ENCODE measurements around the gene MTMR1. TPM values are rescaled to one million over a fixed set of nuclear protein-coding genes. Genes with fewer than 3 reads are reported as not detected.

MTMR1 gene
- total RNA-seq, 4 donors from 2014 or later, result 27.9 to 40.1 (median 32.0) TPM

DNA sequence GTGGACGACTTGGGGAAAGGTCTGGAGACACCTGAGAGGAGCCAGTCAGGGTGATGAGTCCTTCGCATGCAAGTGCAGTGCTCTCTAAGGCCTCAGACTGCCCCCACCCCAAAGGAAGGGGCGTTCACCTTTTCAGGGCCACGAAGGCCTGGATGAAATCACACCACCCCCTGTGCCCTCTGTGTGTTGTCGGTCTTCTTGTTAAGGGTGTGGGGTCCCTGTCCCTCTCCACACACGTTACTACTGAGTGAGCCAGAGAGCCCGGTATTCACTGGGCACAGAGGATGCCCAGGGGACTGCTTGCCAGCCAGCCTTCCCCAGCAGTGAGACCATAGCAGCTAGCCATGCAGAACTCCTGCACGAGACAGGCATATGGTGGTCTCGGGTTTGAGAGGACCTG, 72.0 kb downstream of the MTMR1 start:
- peaks cover 0 to 33% (median 0%) of the 10 kb centered on the region in 3 donors for H3K36me3 ChIP-seq

DNA sequence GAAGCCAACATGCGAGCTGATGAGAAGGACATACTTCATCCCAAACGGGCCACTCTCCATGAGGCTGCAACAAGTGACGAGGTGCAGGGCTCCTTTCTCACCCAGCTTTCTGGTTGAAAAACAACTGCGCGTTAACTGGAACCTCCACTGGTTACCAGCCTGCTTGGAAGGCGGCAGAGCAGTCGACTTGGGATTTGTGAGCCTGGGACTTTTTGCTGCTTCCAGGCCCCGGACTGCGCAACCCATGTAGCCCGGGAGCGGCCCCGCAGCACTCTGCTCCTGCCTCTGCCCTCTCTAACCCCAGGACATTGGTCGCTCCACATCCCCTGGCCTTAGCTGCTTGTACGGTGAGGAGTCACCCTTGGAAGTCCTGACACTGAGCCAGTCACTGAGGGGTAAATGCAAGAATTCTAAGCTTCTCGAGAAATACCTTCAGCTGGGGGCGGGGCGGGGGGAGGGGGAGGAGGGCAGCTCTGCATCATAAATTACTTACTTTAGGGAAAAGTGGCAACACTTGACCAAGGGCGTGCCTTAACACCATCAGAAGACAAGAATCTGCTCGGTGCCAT, 72.7 kb downstream of the MTMR1 start:
- Histone ChIP-seq H3K36me3 (peaks cover 0 to 32% (median 0%) of the 10 kb centered on the region in 3 donors), H3K27me3 (no peaks in the 10 kb centered on the region), H3K9me3 (no peaks in the 10 kb centered on the region), H3K4me3 (no peak overlapping the region), H3K27ac (no peak overlapping the region), H3K4me1 (peaks cover 0 to 21% (median 0%) of the 10 kb centered on the region in 3 donors)
- WGBS, 2 donors, result 77% methylated on average over 7 of the region's 19 CpGs; no CpG with 5 or more reads in 1 of the 2 donors
- intact Hi-C loops (cut with DNase I), result no loop called here
- no peak for DNase-seq
- TF ChIP-seq, protein P1, sequence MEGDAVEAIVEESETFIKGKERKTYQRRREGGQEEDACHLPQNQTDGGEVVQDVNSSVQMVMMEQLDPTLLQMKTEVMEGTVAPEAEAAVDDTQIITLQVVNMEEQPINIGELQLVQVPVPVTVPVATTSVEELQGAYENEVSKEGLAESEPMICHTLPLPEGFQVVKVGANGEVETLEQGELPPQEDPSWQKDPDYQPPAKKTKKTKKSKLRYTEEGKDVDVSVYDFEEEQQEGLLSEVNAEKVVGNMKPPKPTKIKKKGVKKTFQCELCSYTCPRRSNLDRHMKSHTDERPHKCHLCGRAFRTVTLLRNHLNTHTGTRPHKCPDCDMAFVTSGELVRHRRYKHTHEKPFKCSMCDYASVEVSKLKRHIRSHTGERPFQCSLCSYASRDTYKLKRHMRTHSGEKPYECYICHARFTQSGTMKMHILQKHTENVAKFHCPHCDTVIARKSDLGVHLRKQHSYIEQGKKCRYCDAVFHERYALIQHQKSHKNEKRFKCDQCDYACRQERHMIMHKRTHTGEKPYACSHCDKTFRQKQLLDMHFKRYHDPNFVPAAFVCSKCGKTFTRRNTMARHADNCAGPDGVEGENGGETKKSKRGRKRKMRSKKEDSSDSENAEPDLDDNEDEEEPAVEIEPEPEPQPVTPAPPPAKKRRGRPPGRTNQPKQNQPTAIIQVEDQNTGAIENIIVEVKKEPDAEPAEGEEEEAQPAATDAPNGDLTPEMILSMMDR (IDR thresholded peaks at IDR 0.05), result no peak
- no peak for TF ChIP-seq POLR2A (IDR thresholded peaks at IDR 0.05)

More for the DNA sequence above, 72.0 kb downstream of the MTMR1 start:
- no peaks in the 10 kb centered on the region for H3K27me3 ChIP-seq
- 72 to 83% methylated on average over 2 of the region's 9 CpGs for WGBS, 2 donors
- intact Hi-C loops (cut with DNase I), result no loop called here
- no peak for DNase-seq
- no peaks in the 10 kb centered on the region for H3K9me3 ChIP-seq
- H3K4me1 ChIP-seq, result peaks cover 0 to 21% (median 0%) of the 10 kb centered on the region in 3 donors
- H3K4me3 ChIP-seq, result no peak overlapping the region
- H3K27ac ChIP-seq, result no peak overlapping the region
- TF ChIP-seq POLR2A (IDR thresholded peaks at IDR 0.05), result no peak
- TF ChIP-seq, protein P1 (IDR thresholded peaks at IDR 0.05), result no peak

DNA sequence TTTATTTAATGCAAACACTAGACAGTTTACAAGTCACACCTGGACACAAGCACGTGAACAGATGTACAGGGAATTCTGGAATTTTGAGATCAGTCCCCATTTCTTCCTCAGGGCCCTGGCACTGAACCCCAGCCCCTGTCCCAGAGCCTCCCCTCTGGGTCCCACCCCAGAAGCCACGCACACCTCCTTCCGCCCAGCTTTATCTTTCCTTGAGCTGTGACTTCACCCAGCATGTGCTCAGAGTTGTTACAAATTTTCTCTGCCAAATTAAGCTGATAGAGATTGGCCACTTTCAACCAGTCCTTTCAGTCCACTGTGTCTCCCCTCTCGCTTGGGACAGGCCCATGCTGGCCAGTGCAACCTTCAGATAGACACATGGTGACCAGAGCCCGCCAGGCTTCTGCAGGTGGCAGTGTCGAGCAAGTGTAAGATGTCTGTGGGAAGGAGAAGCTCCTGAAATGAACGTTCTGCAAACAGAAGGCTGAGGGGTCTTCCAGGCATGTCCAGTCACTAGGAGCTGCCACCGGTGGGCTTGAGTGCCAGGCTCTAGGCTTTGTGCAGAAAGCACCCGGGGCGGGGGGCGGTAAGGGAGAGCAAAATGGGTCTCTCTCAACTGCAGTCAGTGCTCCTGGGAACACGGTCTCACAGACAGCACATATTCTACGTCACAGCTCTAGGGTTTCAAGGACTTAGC, 73.3 kb downstream of the MTMR1 start:
- 87 to 94% methylated on average over 3 of the region's 13 CpGs for WGBS, 2 donors
- no peak for DNase-seq
- intact Hi-C loops (cut with DNase I), result no loop called here

DNA sequence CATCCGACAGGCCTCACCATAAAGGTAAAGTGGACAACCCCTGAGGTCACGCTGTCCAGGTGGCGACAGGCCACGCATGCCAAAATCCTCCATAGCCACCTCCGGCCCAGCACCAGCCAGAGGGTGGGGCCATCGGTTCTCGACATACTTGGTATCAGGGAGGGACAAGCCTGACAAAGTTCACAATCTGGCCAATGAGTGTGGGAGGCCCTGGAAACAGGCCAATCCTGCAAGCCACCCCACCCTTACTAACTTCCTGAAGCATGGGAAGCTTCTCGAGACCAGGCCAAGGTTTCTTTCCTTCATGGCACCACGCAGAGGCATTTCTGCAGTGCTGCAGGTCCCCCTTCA, 73.8 kb downstream of the MTMR1 start:
- Histone ChIP-seq H3K9me3 (no peaks in the 10 kb centered on the region), H3K4me1 (peaks cover 0 to 23% (median 0%) of the 10 kb centered on the region in 3 donors), H3K4me3 (no peak overlapping the region), H3K27ac (no peak overlapping the region), H3K36me3 (peaks cover 0 to 32% (median 0%) of the 10 kb centered on the region in 3 donors), H3K27me3 (no peaks in the 10 kb centered on the region)
- DNase-seq, result no peak
- intact Hi-C loops (cut with DNase I), result no loop called here
- no peak for TF ChIP-seq POLR2A (IDR thresholded peaks at IDR 0.05)
- TF ChIP-seq, protein P1 (IDR thresholded peaks at IDR 0.05), result no peak
- WGBS, 2 donors, result no CpG with 5 or more reads among the region's 9 CpGs

More for the DNA sequence above, 73.3 kb downstream of the MTMR1 start:
- Histone ChIP-seq H3K27me3 (no peaks in the 10 kb centered on the region), H3K36me3 (peaks cover 0 to 32% (median 0%) of the 10 kb centered on the region in 3 donors), H3K4me3 (no peak overlapping the region), H3K27ac (no peak overlapping the region), H3K4me1 (peaks cover 0 to 21% (median 0%) of the 10 kb centered on the region in 3 donors), H3K9me3 (no peaks in the 10 kb centered on the region)
- no peak for TF ChIP-seq POLR2A (IDR thresholded peaks at IDR 0.05)
- TF ChIP-seq, protein P1 (IDR thresholded peaks at IDR 0.05), result no peak

DNA sequence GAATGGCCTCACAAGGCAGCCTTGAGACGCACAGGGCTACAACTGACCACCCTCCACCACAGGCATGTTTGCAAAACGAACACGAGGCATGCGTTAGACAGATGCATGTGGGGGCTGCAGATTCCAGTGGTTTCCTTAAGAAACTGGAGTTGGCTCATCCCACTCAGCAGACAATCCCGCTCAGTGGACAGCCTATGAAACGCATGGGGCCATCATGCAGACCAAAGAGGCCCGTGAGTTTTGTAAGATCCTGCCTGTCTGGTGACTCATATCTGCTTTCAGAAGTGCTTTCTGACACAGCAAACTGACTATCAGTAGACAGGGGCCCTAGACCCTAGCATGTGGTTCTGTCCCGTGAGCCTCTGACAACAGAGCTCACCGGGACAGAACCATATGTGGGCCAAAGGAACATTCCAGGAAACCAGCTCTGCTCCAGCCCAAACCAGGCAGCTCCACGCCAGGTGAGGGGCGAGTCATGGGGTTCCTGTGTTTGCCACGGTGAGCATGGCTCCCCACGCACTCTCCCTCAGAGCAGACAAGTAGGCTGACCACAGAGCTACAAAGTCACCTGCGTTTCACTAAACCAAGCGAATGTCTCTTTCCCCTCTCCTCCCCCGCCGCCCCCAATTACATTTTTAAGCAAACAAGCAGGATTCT, 74.4 kb downstream of the MTMR1 start:
- WGBS, 2 donors, result 59 to 71% methylated on average over 11 to 16 of the region's 17 CpGs
- Histone ChIP-seq H3K27ac (no peak overlapping the region), H3K27me3 (no peaks in the 10 kb centered on the region), H3K4me1 (peaks cover 0 to 28% (median 0%) of the 10 kb centered on the region in 3 donors), H3K9me3 (no peaks in the 10 kb centered on the region), H3K36me3 (peaks cover 0 to 26% (median 0%) of the 10 kb centered on the region in 3 donors), H3K4me3 (no peak overlapping the region)
- no peak for DNase-seq
- intact Hi-C loops (cut with DNase I), result no loop called here
- TF ChIP-seq, protein P1 (IDR thresholded peaks at IDR 0.05), result no peak
- TF ChIP-seq POLR2A (IDR thresholded peaks at IDR 0.05), result no peak
